ENCODE measurements around the gene ING3.

DNA sequence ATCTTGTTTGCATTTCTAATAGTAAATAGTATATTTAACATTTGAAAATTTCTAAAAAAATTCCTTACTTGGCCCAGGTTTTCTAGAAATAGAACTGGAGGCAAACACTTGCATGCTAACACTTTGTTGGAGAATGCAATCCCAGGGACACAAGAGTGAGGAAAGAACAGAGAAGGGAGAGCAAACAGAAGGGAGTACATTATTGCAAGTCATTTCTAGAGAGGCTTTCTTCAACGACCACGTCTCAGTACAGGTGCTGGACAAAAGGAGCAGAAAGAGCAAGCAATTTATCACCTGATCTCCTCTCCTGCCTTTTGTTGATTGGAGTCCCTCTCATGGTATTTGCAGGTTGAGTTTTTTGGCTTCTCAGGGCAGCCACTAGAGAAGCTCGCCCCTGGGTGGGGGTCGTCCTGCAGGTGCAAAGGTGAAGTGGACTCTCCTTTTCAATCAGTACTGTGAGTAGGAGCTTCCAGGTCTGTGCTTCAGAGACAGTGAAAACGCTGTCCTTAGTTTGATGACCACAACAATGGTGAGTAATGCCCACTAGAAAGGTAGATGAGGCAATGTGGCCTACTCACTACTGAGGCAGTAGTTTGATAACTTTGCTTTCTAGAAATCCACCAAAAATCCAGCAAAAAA, 43.1 kb downstream of the ING3 start:
- TF ChIP-seq, protein P1, sequence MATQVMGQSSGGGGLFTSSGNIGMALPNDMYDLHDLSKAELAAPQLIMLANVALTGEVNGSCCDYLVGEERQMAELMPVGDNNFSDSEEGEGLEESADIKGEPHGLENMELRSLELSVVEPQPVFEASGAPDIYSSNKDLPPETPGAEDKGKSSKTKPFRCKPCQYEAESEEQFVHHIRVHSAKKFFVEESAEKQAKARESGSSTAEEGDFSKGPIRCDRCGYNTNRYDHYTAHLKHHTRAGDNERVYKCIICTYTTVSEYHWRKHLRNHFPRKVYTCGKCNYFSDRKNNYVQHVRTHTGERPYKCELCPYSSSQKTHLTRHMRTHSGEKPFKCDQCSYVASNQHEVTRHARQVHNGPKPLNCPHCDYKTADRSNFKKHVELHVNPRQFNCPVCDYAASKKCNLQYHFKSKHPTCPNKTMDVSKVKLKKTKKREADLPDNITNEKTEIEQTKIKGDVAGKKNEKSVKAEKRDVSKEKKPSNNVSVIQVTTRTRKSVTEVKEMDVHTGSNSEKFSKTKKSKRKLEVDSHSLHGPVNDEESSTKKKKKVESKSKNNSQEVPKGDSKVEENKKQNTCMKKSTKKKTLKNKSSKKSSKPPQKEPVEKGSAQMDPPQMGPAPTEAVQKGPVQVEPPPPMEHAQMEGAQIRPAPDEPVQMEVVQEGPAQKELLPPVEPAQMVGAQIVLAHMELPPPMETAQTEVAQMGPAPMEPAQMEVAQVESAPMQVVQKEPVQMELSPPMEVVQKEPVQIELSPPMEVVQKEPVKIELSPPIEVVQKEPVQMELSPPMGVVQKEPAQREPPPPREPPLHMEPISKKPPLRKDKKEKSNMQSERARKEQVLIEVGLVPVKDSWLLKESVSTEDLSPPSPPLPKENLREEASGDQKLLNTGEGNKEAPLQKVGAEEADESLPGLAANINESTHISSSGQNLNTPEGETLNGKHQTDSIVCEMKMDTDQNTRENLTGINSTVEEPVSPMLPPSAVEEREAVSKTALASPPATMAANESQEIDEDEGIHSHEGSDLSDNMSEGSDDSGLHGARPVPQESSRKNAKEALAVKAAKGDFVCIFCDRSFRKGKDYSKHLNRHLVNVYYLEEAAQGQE (IDR thresholded peaks at IDR 0.05; ENCODE audit: insufficient read depth in 1 of 2, low read depth in 2 of 2, low read length in 2 of 2) = no peak
- no peak for TF ChIP-seq SIN3A (IDR thresholded peaks at IDR 0.05; ENCODE audit: borderline replicate concordance, insufficient read depth, low read length)

Measured in PFSK-1 (cell line).